ENCODE data around the gene ZIC4. TPM values are rescaled to one million over a fixed set of nuclear protein-coding genes. Genes with fewer than 3 reads are reported as not detected.

The ZIC4 gene
- total and polyA plus RNA-seq, 2 experiments from 2014 or later: 0.17 TPM; not detected in 1

DNA sequence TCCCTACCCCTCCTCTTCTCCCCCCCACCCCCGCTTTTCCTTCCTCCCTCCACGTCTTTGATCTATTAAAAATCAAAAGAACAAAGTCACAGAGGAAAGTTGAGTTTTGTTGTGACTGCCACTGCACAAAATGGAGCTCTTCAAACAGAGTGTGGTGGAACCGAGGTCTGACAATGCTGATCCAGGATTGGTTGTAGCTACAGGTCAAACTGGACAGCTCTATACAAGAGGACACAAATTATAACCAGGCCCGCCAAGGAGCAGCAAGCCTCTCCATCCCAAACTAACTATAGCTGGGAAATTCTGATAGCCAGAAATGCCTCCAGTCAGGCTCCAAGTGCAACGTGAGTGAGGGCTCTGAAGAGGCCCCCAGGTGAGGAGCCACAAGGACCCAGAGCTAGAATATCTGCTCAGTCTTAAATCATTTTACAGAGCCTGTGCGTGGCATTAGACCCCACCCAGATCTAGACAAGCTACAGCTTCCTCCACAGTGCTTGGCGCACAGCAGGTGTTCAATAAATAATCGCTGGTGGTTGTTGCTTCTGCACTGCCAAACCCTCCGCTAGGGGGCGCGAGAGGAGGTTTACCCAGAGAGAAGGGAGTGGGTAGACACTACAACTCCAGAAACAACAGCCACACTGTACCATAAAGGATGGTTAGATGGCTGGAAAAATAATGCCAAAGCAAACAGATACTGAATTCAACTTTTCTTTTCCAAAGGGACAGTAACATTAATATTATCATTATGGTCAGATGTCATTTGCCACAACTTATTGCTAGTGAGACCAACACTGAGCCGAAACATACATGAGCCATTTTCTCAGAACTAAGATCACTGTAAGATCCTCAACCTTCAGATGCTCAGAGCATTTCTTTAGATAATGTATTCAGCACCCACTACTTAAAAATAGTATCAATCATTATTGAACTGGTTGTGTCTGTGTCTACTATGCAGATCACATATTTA lies 44.6 kb downstream of the ZIC4 start:
- Histone ChIP-seq H4K20me1 (ENCODE audit: insufficient read depth, poor library complexity, severe bottlenecking) (no peaks in the 10 kb centered on the region), H3K9me2 (replicated peaks; ENCODE audit: insufficient read depth) (no peaks in the 10 kb centered on the region), H3K4me1 (ENCODE audit: insufficient read depth) (no peaks in the 10 kb centered on the region), H3K4me2 (peak overlapping the region; percentile 16), H3K36me3 (replicated peaks; ENCODE audit: insufficient read depth, low read depth) (no peaks in the 10 kb centered on the region), H3K27me3 (peaks cover 96% of the 10 kb centered on the region), H3K4me3 (no peak overlapping the region), H3K79me2 (no peaks in the 10 kb centered on the region), H3K27ac (no peak overlapping the region), H2AFZ (no peak overlapping the region), H3K9me3 (ENCODE audit: low read depth) (no peaks in the 10 kb centered on the region)
- no peak for TF ChIP-seq EZH2phosphoT487 (IDR thresholded peaks at IDR 0.05; ENCODE audit: low read depth, severe bottlenecking, unreplicated experiment)
- TF ChIP-seq, protein P1, sequence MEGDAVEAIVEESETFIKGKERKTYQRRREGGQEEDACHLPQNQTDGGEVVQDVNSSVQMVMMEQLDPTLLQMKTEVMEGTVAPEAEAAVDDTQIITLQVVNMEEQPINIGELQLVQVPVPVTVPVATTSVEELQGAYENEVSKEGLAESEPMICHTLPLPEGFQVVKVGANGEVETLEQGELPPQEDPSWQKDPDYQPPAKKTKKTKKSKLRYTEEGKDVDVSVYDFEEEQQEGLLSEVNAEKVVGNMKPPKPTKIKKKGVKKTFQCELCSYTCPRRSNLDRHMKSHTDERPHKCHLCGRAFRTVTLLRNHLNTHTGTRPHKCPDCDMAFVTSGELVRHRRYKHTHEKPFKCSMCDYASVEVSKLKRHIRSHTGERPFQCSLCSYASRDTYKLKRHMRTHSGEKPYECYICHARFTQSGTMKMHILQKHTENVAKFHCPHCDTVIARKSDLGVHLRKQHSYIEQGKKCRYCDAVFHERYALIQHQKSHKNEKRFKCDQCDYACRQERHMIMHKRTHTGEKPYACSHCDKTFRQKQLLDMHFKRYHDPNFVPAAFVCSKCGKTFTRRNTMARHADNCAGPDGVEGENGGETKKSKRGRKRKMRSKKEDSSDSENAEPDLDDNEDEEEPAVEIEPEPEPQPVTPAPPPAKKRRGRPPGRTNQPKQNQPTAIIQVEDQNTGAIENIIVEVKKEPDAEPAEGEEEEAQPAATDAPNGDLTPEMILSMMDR (IDR thresholded peaks at IDR 0.05; ENCODE audit: poor library complexity): peak; percentile 34
- peak; percentile 23 for DNase-seq (ENCODE audit: low spot score)
- WGBS (ENCODE audit: low lambda C conversion rate, missing lambda C conversion rate): 15% methylated on average over 12 of the region's 12 CpGs

DNA sequence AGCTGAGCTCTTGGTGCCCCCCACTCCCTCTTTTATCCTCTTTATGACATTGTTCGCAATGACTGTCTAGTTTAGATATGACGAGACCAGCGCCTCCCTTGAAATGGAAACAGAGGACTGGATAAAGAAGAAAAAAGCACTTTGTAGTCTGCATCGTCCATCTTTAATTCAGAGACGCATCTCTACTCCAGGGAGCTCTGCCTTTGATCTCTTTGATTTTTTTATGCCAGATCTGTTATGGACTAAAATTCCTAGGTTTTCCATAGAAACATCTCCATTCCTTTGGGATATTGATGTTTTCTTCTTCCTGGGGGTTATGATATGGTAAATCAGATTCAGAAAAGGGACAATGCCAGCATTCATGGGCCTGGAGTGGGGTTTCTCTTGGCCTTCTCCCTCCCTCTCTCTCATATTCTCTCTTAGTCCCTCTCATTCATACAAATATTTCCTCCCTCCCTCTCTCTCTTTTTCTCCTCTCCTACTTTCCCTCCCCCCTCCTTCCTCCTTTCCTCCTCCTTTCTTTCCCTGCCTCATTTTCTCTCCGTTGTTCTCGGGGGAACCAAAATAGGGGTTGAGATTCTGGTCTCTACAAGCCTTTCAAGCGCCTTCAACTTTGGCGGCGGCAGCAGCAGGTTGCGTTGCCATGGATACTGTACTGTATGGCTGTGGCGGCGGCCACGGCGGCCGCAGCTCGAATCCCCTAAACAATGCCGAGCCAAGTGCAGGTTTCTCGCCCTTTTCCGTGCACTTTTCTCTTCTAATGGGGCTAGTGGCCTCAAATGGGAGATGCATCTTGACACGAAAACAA lies 45.5 kb downstream of the ZIC4 start:
- peak overlapping the region; percentile 16 for H3K4me2 ChIP-seq
- no peaks in the 10 kb centered on the region for H4K20me1 ChIP-seq (ENCODE audit: insufficient read depth, poor library complexity, severe bottlenecking)
- H3K79me2 ChIP-seq: no peaks in the 10 kb centered on the region
- no peaks in the 10 kb centered on the region for H3K4me1 ChIP-seq (ENCODE audit: insufficient read depth)
- H3K27ac ChIP-seq: no peak overlapping the region
- H3K4me3 ChIP-seq: no peak overlapping the region
- H3K36me3 ChIP-seq (replicated peaks; ENCODE audit: insufficient read depth, low read depth): no peaks in the 10 kb centered on the region
- no peaks in the 10 kb centered on the region for H3K9me2 ChIP-seq (replicated peaks; ENCODE audit: insufficient read depth)
- no peak overlapping the region for H2AFZ ChIP-seq
- WGBS (ENCODE audit: low lambda C conversion rate, missing lambda C conversion rate): 14% methylated on average over 21 of the region's 21 CpGs
- DNase-seq (ENCODE audit: low spot score): peak; percentile 29
- peaks cover 98% of the 10 kb centered on the region for H3K27me3 ChIP-seq
- TF ChIP-seq EZH2phosphoT487 (IDR thresholded peaks at IDR 0.05; ENCODE audit: low read depth, severe bottlenecking, unreplicated experiment) (no peak), EZH2 (IDR thresholded peaks at IDR 0.05; ENCODE audit: borderline replicate concordance) (no peak)
- TF ChIP-seq, protein P1 (IDR thresholded peaks at IDR 0.05; ENCODE audit: poor library complexity): no peak
- H3K9me3 ChIP-seq (ENCODE audit: low read depth): no peaks in the 10 kb centered on the region

DNA sequence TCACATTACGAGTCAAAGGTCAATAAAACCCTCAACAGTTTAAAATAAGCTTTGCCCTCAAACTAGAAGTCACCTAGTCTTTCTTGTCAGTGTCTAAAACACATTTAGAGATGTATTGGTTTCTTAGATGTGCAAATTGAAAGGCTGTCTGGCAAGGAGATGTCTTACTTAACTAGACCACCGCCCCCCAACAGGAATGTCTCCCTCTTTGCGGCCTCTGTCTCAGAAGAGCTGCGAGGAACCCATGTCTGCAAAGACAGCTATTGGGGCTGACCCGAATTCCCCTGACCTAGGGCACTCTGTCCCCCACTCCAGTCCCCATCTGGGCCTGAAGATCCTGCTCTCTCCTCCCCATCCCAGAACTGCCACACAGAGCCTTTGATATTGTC lies 46.3 kb downstream of the ZIC4 start:
- H3K4me2 ChIP-seq: no peak overlapping the region
- no peak for TF ChIP-seq EZH2phosphoT487 (IDR thresholded peaks at IDR 0.05; ENCODE audit: low read depth, severe bottlenecking, unreplicated experiment)
- TF ChIP-seq, protein P1 (IDR thresholded peaks at IDR 0.05; ENCODE audit: poor library complexity): no peak
- TF ChIP-seq EZH2 (IDR thresholded peaks at IDR 0.05; ENCODE audit: borderline replicate concordance): no peak
- H3K4me3 ChIP-seq: no peak overlapping the region
- H2AFZ ChIP-seq: no peak overlapping the region
- H4K20me1 ChIP-seq (ENCODE audit: insufficient read depth, poor library complexity, severe bottlenecking): no peaks in the 10 kb centered on the region
- H3K9me3 ChIP-seq (ENCODE audit: low read depth): no peaks in the 10 kb centered on the region
- no peaks in the 10 kb centered on the region for H3K79me2 ChIP-seq
- H3K4me1 ChIP-seq (ENCODE audit: insufficient read depth): no peaks in the 10 kb centered on the region
- 23% methylated on average over 5 of the region's 5 CpGs for WGBS (ENCODE audit: low lambda C conversion rate, missing lambda C conversion rate)
- H3K27me3 ChIP-seq: peaks cover 98% of the 10 kb centered on the region
- no peaks in the 10 kb centered on the region for H3K9me2 ChIP-seq (replicated peaks; ENCODE audit: insufficient read depth)
- no peaks in the 10 kb centered on the region for H3K36me3 ChIP-seq (replicated peaks; ENCODE audit: insufficient read depth, low read depth)
- no peak for DNase-seq (ENCODE audit: low spot score)
- no peak overlapping the region for H3K27ac ChIP-seq
